K562 (cell line): Measurements from ENCODE around the gene NOX5. TPM values are rescaled to one million over a fixed set of nuclear protein-coding genes. Genes with fewer than 3 reads are reported as not detected.

Experiments
- ATAC-seq: fragments of 200-7000 bp; cut with Tn5 transposase; 3 replicates; pipeline ENCODE4 v1.9.1; 2020; ENCODE audit warnings: moderate library complexity
- BruUV-seq: library from RNA; stranded (reverse); fragments of 400-500 nt; replicated peaks from 2 replicates; lab custom pipeline; 2021; lab: Mats Ljungman, UMichigan
- CTCF ChIA-PET: fragments of 300-600 bp; formaldehyde crosslinking; extraction: SDS; loops from one replicate; lab custom pipeline; 2021; ENCODE audit warnings: low intra/inter-chr PET ratio; lab: Yijun Ruan, JAX
- POLR2A ChIA-PET: fragments of 300-600, 350-650 bp; sonication (Branson Sonifier 250); formaldehyde crosslinking; extraction: SDS; loops from one replicate; lab custom pipeline; 2021; ENCODE audit warnings: antibody characterized with exemption, inconsistent platforms; lab: Yijun Ruan, JAX
- DNase-seq, 4 experiments: peaks; one replicate each; pipeline versions ENCODE4 v3.0.0 to v3.0.0-alpha.2; 2011 to 2018; ENCODE audit warnings: low spot score in 3 of 4, mixed read lengths in 3 of 4; ENCODE audit errors: extremely low read depth in 1 of 4
- FAIRE-seq: peaks from 2 replicates; lab custom pipeline; 2011; peaks lifted over from hg19 to GRCh38; lab: Jason Lieb, UNC
- H2AFZ ChIP-seq: 2 replicates; pipeline ENCODE4 v1.6.0; 2011; ENCODE audit warnings: low read depth, low read length, control low read depth, inconsistent platforms
- H3K27ac ChIP-seq: fragments of 200-600 bp; 3 replicates; pipeline ENCODE4 v1.8.0; 2011; ENCODE audit warnings: low read depth, mild to moderate bottlenecking, control low read depth, inconsistent platforms, low read length, moderate library complexity, mixed read lengths; ENCODE audit errors: extremely low read depth
- H3K27me3 ChIP-seq, 2 experiments: fragments of 300-600 bp in 1 of 2; 2 replicates in 1 of 2; 3 replicates in 1 of 2; pipeline versions ENCODE4 v1.6.0 to v1.8.0; 2011; ENCODE audit warnings: inconsistent platforms in 2 of 2, low read length in 2 of 2, mild to moderate bottlenecking in 1 of 2, mixed read lengths in 1 of 2, moderate library complexity in 1 of 2; ENCODE audit not compliant: control insufficient read depth in 2 of 2, insufficient read depth in 2 of 2
- H3K36me3 ChIP-seq: fragments of 300-600 bp; 3 replicates; pipeline ENCODE4 v1.8.0; 2011; ENCODE audit warnings: mild to moderate bottlenecking, low read length, inconsistent platforms; ENCODE audit not compliant: control insufficient read depth, insufficient read depth
- H3K4me1 ChIP-seq, 2 experiments: fragments of 200-600 bp in 1 of 2; replicated peaks in 1 of 2; 2 replicates in 1 of 2; 3 replicates in 1 of 2; pipeline versions ENCODE4 v1.5.1 to v1.8.0; 2011; ENCODE audit warnings: inconsistent platforms in 2 of 2, low read length in 2 of 2, mild to moderate bottlenecking in 1 of 2, mixed read lengths in 1 of 2, moderate library complexity in 1 of 2; ENCODE audit not compliant: control insufficient read depth in 2 of 2, insufficient read depth in 2 of 2
- H3K4me2 ChIP-seq: 2 replicates; pipeline ENCODE4 v1.6.1; 2011; ENCODE audit warnings: low read length, control low read depth, inconsistent platforms, mixed read lengths; ENCODE audit not compliant: insufficient read depth
- H3K4me3 ChIP-seq: fragments of 200-600 bp; sonication (generic), shearing (Covaris generic); 2 replicates; pipeline ENCODE4 v1.5.1; 2016; ENCODE audit warnings: control low read depth, inconsistent platforms
- H3K79me2 ChIP-seq: fragments of 200-600 bp; 3 replicates; pipeline ENCODE4 v1.8.0; 2011; ENCODE audit warnings: low read length, inconsistent platforms; ENCODE audit not compliant: control insufficient read depth, insufficient read depth
- H3K9ac ChIP-seq, 2 experiments: 2 replicates each; pipeline versions ENCODE4 v1.6.0 to v1.6.1; 2011; ENCODE audit warnings: low read depth in 2 of 2, low read length in 2 of 2, control low read depth in 1 of 2, inconsistent platforms in 1 of 2, mild to moderate bottlenecking in 1 of 2, mixed read lengths in 1 of 2; ENCODE audit not compliant: insufficient read depth in 1 of 2
- H3K9me1 ChIP-seq: one replicate; pipeline ENCODE4 v1.6.0; 2011; ENCODE audit warnings: inconsistent platforms, mild to moderate bottlenecking, low read length, moderate library complexity; ENCODE audit not compliant: control insufficient read depth, insufficient read depth
- H3K9me3 ChIP-seq: replicated peaks from 2 replicates; pipeline ENCODE4 v1.5.1; 2011; ENCODE audit warnings: low read depth, low read length, inconsistent platforms; ENCODE audit not compliant: control insufficient read depth, insufficient read depth
- H4K20me1 ChIP-seq: replicated peaks from 2 replicates; pipeline ENCODE4 v1.6.1; 2011; ENCODE audit warnings: low read length, inconsistent platforms, mixed read lengths; ENCODE audit not compliant: control insufficient read depth, insufficient read depth
- DEAF1 ChIP-seq: fragments of 450-650 bp; formaldehyde crosslinking; IDR thresholded peaks from 2 replicates; pipeline ENCODE4 v1.4.0; 2020; ENCODE audit warnings: mild to moderate bottlenecking, moderate library complexity
- GTF2A2 ChIP-seq: IDR thresholded peaks from 2 replicates; pipeline ENCODE4 v1.6.1; 2016; ENCODE audit warnings: mild to moderate bottlenecking, missing genetic modification characterization, missing compliant biosample characterization
- HEY1 ChIP-seq: fragments of 250-450 bp; sonication (Bioruptor Pico); IDR thresholded peaks from 2 replicates; pipeline ENCODE4 v1.5.0; 2020; ENCODE audit warnings: mild to moderate bottlenecking, moderate library complexity, borderline replicate concordance
- NR2F6 ChIP-seq: fragments of 450-650 bp; formaldehyde crosslinking; IDR thresholded peaks from 2 replicates; pipeline ENCODE4 v1.4.0; 2020; ENCODE audit warnings: mild to moderate bottlenecking
- XRCC5 ChIP-seq: fragments of 200-400 bp; formaldehyde crosslinking; IDR thresholded peaks from 2 replicates; pipeline ENCODE4 v1.6.1; 2017; ENCODE audit warnings: low read depth, mild to moderate bottlenecking, low read length
- WGBS: fragments of 100-300 bp; shearing (Covaris generic); methylation state at CpG from one replicate; pipeline ENCODE4 v1.1.6; 2016; ENCODE audit warnings: low coverage, mixed read lengths; ENCODE audit not compliant: insufficient coverage; ENCODE audit errors: missing lambda C conversion rate; 5-methylcytosine and 5-hydroxymethylcytosine counted together
- in situ Hi-C: fragments of 300-500 bp; cut with MboI; formaldehyde crosslinking; loops from 4 replicates; pipeline ENCODE4 v1.15.0; 2018; ENCODE audit warnings: inconsistent platforms, mixed read lengths
- intact Hi-C: fragments of 100-400 bp; cut with micrococcal nuclease; formaldehyde crosslinking; loops from 2 replicates; pipeline ENCODE4 v1.14.2; 2022
- polyA plus RNA-seq, 8 experiments: library from polyadenylated mRNA; depleted of rRNA in 4 of 8; stranded (reverse) in 5 of 8; unstranded in 3 of 8; fragments of >200 nt; fragmentation: Nextera tagmentation in 2 of 8; fragmentation: Illumina TruSeq in 1 of 8; extraction: Ambion mirVana in 2 of 8; extraction: Trizol in 1 of 8; gene quantifications; 2 replicates each; pipeline versions ENCODE4 v1.2.1 to v1.2.3, GENCODE V29; 2011 to 2014; ENCODE audit warnings: inconsistent platforms in 1 of 8, missing spikeins in 1 of 8
- total RNA-seq, 7 experiments: library from RNA; depleted of rRNA in 6 of 7; stranded (reverse); fragments of >200 nt in 6 of 7; fragmentation: Illumina TruSeq in 2 of 7; extraction: Trizol in 2 of 7; gene quantifications; 2 replicates each; pipeline versions ENCODE4 v1.2.1 to v1.2.3, GENCODE V29; 2011 to 2021; ENCODE audit warnings: low replicate concordance in 1 of 7

Gene NOX5
- total and polyA plus RNA-seq, 9 of the 15 experiments (the other 6 are each of a cell fraction or from before 2014, with no cell fraction given) = 0.01 TPM; not detected in 8

- no peaks in the 10 kb centered on the region for H3K4me1 ChIP-seq
- H3K36me3 ChIP-seq = no peaks in the 10 kb centered on the region
- H3K4me2 ChIP-seq = no peak overlapping the region
- ChIA-PET CTCF (no interaction called here), POLR2A (interaction anchor here (0.6 to 1.1 kb wide), 3 partner anchors 8 to 300 kb away, joined by 3 to 4 read pairs (median 3); no protein-coding TSS in a partner anchor)
- no peaks in the 10 kb centered on the region for H3K9me3 ChIP-seq
- H3K27me3 ChIP-seq = peaks cover 19 to 28% of the 10 kb centered on the region in 2 experiments
- ATAC-seq = no peak
- in situ Hi-C loops (no loop called here), intact Hi-C loops (no loop called here)
- no peak for DNase-seq
- no peak overlapping the region for H3K4me3 ChIP-seq
- no peaks in the 10 kb centered on the region for H3K79me2 ChIP-seq
- H3K9me1 ChIP-seq = no peaks in the 10 kb centered on the region
- WGBS = 1% methylated on average over 10 of the region's 10 CpGs
- H4K20me1 ChIP-seq = no peaks in the 10 kb centered on the region
- TF ChIP-seq NR2F6 (CRISPR knock-in tag) = no peak
- TF ChIP-seq GTF2A2 = no peak
- TF ChIP-seq XRCC5 = no peak
- TF ChIP-seq HEY1 (CRISPR knock-in tag) = no peak
- TF ChIP-seq DEAF1 (CRISPR knock-in tag) = no peak
- no peak for FAIRE-seq
- no peak overlapping the region for H3K9ac ChIP-seq
- H2AFZ ChIP-seq = no peak overlapping the region
- BruUV-seq = no TSS peak
- H3K27ac ChIP-seq = no peak overlapping the region
These were observed 67.0 kb downstream of the NOX5 start for GRCh38 chr15:69081310-69082004.
